CD1c-positive myeloid dendritic cell (primary cell): Measurements from ENCODE around the gene IPO8.
A peak's percentile ranks its signal among the peaks of the same experiment; 100 is the strongest.
"Not testable (repeated sequence)": the region's sequence is repeated elsewhere in the genome, so short reads cannot be mapped to it uniquely, and the experiment has no call there.

Experiments used
- DNase-seq: peaks from one replicate; pipeline ENCODE4 v3.0.0-alpha.2; 2016; ENCODE audit errors: extremely low spot score

Gene IPO8

DNA sequence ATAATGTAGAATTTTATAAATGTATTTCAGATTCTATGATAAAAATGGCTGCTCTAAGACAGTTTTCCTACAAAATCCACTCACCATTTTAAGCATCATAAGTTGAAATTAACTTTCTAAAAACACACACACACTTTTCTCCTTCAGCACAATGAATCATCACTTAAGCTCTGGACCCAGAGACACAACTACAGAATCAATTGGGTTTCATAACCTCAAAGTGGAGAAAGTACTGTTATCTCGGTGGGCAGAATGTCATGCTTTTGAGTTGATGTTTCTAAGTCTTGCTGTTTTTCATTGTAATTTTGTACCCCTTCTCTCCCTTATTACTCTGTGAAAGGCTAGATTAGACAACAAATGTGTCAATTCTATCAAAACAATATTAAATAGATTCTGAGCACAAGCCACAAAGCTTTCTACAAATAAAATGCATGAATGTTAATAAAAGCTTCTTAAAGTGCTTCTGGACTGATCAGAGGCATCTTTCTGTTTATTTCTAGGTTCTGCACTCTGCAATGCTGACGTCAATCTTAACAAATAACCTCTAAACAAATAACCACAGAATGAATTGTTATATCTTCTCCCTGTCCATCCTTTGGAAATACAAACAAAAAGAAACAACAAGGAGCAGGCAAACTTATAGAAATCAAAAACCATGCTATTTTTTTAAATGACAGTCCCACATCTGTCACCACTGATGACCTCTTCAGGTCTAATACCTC lies 8.2 kb downstream of the IPO8 start:
- DNase-seq = no peak

DNA sequence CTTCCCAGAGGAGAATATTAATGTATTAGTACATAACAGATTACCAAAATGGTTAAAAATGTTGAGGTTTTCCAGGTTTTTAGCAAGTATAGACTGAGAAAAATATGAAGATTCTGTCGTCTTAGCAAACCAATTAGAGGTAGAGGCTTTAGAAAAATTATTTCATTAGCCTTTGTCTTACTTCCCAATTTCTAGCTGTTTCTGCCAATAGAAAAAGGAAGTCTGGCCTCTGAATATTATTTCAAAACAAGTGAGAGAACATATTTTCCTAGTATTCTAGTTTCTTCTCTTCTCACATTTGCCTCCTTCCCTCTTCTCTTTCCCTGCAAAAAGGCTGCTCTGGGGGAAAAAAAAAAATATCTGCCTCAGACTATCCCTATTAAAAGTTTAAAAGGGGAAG lies 16.4 kb downstream of the IPO8 start:
- peak; percentile 61 for DNase-seq

DNA sequence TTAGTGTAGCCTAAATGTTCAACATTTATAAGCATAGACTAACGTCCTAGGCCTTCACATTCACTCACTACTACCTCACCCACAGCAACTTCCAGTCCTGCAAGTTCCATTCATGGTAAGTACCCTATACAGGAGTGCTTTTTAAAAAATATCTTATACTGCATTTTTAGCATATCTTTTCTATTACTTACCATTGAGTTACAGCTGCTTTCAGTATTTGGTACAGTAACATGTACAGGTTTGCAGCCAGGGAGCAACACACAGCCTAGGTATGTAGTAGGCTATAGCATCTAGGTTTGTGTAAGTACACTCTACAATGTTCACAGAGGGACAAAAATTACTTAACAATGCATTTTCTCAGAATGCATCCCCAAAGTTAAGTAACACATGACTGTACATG lies 17.4 kb downstream of the IPO8 start:
- no peak for DNase-seq

DNA sequence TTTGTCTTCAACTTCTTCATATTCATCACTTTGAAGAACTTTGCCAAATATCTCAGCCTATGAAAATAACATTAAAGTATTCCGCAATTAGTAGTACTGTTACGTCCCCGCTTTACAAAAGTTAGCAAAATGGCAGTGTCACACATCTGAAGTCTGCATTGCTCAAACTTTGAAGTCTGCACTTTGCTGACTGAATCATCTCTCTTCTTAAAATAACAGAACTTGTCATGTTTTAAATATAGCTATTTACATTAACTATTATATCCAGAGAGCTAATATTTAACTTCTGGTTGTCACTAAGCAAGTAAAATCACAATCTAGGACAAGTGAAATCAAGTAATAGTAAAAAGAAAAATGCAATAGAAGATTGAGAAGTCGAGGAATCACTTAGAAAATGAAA lies 34.5 kb downstream of the IPO8 start:
- no peak for DNase-seq

DNA sequence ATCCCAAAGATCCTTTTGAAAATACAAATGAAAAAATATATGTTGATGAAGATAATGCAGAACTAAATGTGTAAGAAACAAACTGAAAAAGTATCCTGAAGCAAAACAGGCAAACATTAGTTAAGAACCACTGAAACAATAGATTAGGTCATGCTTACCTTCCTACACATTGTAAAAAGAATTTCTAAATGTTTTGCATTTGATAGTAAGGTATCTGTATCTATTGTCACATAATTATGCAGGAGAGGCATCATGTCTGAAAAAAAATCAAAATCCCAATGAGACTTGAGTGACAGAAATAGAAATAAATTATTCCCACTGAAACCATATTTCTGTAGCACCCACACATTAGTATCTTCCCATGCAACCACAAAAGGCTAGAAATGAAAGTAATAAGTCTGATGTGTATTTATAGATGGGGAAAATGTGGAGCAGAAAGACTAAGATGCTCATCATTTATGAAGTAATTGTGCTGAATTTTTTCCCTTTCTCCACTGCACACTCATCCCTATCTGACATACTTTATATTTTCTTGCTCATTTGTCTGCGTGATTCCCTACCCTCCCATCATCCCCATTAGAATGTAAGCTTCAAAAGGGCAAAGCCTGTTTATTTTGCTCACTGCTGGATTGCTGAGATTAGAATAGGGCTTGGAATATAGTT lies 43.5 kb downstream of the IPO8 start:
- no peak for DNase-seq

DNA sequence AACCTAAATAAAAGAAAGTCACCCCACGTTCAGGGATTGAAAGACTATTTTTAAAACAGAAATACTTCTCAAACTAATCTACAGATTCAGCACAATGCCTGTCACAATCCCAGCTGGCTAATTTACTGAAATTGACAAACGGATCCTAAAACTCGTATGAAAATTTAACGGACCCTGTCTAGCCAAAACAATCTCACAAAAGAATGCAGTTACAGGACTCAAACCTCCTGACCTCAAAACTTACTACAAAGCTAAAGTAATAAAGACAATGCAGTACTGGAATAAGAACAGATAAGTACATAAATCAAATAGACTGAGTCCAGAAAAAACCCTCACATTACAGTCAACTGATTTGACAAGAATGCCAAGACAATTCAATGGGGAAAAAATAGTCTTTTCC lies 48.8 kb downstream of the IPO8 start:
- no peak for DNase-seq

DNA sequence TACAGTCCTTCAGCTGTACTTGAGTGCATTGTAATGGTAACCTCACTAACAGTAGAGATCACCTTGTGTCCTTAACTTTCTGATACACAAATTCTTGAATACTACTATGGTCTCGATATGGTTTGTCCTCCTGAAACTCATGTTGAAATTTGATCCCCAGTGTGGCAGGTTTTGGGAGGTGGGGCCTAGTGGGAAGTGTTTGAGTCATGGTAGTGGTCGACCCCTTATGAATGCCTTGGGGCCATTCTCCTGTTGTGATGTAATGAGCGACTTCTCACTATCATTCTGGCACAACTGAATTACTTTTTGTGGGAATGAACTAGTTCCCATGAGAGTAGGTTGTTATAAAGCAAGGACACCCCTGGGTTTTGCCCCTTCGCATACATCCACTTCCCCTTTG lies 52.3 kb downstream of the IPO8 start:
- DNase-seq = no peak

DNA sequence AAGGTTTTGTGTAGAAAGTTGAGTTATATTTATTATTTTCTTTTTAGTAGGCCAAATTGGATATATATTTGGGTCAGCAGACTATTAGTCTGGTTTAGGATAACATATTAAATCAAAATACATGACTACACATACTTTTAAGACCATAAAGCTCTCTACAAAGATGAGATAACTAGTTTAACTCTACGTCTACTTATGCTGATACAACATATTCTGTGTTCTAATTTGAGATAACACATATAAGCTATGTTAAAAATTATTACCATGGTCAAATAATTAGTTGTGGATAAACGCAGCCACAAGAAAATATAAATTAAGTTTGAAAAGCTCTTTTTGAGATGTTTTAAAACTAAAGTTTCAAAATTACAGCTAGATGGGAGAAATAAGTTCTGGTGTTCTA lies 55.3 kb downstream of the IPO8 start:
- DNase-seq = no peak

DNA sequence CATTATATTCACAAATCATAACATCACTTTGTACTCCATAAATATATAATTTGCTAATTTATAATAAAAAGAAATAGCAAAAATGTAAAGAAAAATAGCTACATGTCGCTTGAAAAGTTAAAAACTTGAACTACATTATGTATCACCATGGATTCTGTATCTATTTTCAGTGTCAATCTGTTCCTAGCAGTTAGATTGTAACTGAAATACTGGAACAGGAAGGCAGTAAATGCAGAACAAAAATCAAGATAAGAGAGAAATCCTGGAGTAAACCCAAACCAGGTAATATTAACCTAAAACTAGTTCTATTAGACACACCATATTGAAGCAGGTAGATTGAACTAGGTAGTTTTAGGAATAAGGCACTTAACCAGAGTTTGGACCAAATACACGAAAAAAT lies 60.3 kb downstream of the IPO8 start:
- no peak for DNase-seq

DNA sequence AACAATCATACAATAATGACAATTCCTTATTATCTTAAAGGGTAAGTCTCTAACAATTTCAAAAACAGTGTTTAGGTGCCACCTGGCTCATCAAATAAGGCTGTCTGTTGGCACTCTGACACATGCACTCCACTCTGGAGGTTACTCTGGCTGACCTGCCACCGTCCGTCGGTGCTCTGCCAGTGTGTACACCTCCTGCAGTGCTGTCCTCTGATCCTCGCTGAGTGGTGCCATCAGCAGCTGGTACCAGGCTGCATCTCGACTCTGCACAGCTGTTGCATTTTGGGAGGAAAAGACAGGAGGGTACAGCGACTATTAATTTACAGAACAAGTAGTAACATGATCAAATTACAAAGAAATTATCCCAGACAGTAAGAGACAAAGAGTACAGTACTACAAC lies 63.9 kb downstream of the IPO8 start:
- no peak for DNase-seq

DNA sequence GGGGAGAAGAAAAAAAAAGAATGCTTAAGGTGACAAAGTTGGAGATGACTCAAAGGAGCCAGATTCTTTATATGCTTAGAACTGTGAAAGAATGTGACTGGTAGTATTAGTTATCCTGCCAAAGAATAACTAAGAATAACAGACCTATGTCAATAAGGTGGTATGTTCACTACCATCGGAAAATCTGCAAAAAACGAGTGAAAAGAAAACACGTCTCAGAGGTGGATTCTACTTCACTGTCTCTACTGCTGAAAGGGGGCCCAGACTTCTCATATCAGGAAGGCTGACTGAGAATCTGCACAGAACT lies 64.7 kb downstream of the IPO8 start:
- no peak for DNase-seq

DNA sequence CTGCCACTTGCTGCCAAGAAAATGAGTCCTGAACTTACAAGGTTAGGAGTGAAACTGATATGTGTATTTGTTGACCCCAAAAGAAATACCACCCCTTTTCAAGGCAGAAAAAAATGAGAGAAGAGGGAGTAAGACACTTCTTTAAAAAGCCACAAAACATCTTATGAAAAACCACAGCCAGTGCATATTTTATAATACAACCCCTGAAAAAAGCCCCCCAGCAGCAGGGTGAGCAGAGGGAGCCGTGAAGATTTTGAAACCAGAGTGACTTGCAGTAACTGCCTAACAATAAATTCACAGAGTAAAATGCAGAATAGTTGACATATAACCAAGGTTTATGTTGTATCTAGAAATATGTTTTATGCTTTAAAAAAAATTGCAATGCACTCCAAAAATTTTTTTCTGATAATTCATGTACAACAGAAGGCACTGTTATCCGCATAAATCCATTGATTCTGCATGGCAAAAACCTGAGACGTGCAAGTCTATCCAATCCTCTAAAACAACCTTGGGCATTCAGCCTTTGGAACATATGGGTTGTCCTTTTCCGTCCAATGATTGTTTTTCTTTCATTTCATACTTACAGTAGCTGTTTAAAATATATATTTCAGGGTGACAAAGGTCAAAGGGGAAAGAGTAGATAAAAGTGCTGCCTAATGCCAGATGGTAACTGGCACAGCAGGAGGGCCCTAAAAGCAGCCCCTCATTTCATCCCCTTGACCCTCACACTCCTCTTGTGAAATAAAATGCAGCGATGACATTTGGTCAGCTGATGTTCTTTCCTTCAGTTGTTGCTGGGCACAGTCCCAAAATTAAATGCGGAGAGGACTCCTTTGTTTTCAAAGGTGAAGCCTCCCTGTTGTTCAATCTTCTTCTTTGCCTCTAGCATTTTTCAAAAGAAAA lies 65.3 kb downstream of the IPO8 start:
- DNase-seq = no peak

DNA sequence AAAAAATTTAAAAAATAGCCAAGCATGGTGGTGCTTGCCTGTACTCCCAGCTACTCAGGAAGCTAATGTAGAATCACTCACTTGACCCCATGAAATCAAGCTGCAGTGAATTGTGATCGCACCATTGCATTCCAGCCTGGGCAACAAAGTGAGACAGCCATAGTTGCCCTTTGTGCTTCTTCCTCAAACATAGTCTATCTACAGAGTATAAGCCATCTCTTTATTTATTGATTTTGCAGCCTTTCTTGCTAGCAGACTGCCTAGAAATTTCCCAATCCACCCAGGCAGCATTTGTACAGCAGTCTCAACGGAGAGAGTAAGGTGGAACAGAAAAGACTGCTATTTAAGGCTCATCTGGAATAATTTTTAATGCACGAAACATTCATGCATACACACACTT lies 68.8 kb downstream of the IPO8 start:
- DNase-seq = no peak

DNA sequence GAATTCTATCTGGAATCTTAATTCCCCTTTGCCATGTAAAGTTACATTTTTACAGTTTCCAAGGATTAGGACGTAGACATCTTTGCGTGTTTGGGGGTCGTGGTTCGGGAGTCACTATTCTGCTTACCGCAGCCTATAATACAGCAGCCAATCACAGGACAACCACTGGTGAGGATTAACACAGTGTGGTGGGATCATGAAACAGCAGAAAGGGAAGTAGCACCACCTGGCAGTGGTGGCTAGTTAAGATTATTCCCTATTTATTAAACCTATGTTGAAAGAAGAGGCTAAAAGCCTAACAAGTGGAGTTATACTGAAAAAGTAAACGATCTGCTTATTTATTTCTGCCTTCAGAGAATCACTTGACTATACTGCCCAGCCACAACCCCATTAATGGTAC lies 71.7 kb downstream of the IPO8 start:
- DNase-seq = no peak

DNA sequence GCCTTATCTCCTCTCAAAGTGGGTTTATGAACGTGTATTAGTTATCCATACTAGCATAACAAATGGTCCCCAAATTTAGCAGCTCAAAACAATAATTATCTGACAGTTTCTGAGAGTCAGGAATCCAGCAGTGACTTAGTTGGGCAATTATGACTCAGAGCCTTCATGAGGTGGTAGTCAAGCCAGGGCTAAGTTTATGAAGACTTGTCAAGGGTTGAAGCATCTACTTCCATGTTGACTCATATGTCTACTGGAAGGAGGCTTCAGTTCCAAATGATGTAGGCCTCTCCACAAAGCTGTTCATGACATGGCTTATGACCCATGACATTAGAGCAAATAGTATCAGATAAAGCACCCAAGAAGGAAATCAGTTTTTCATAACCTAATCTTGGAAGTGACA lies 73.2 kb downstream of the IPO8 start:
- no peak for DNase-seq

DNA sequence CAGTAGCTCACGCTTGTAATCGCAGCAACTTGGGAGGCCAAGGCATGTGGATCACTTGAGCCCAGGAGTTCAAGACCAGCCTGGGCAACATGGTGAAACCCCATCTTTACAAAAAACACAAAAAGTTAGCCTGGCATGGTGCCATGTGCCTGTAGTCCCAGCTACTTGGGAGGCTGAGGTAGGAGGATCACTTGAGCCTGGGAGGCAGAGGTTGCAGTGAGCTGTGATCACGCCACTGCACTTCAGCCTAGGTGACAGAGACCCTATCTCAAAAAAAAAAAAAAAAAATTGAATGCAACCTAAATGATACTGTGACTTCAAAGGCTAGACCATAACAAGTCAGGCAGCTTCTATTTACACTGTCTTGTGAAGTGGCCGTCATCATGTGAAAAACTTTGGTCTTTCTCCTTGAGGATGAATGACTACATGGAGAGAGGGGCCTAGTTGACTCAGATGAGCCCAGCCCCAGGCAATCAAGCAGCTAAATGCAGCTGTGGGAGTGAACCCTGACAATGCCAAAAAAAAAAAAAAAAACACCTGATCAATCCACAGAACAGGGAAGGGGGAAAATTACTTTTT lies 73.9 kb downstream of the IPO8 start:
- DNase-seq = not testable (repeated sequence)

DNA sequence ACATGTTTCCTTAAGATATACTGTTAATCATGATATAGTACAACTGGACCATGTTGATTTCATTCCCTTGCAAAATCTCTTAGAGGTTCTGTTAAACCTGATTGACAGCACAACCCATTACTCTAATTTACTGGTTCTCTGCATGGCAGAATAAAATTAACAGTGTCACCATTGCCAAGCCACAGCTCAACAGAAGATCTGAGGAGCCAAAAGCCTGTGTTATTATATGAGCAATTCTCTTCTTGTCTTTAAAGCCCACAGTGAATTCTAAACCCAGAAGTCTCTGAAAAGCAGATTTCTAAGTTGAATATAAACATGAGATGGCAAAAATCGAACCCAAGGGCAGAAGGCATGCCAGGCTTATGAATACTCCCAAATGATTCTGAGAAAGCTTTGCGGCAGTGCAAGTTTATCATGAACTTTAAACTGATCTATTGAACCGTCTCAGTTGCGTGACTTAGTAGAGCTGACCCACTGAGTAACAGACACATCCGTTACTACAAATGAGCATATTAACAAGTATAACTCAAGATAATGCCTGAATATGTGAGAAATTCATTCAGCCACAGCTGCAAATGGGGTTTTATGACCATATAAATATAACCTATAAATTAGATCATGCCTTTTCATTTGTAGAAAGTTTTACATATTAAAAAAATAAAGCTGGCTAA lies 78.2 kb downstream of the IPO8 start:
- DNase-seq = no peak

DNA sequence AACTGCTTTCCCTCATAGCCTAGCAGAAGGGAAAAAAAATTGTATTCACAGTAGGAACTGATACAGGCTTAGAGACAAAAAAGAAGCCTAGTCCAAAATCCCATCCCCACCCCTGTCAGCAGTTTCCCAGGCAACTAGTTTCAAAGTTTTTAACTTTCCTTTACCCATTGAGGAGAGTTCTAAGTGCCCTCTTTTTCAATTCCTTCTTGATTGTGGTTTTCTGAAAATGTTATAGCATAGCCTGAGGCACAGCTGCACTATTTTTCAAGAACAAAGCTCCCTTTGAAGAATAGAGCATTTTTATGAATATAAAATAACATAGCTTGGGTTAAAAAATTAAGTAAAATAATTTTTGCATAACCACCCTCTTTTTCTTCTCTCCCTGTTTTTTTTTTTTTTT lies 81.6 kb downstream of the IPO8 start:
- no peak for DNase-seq

DNA sequence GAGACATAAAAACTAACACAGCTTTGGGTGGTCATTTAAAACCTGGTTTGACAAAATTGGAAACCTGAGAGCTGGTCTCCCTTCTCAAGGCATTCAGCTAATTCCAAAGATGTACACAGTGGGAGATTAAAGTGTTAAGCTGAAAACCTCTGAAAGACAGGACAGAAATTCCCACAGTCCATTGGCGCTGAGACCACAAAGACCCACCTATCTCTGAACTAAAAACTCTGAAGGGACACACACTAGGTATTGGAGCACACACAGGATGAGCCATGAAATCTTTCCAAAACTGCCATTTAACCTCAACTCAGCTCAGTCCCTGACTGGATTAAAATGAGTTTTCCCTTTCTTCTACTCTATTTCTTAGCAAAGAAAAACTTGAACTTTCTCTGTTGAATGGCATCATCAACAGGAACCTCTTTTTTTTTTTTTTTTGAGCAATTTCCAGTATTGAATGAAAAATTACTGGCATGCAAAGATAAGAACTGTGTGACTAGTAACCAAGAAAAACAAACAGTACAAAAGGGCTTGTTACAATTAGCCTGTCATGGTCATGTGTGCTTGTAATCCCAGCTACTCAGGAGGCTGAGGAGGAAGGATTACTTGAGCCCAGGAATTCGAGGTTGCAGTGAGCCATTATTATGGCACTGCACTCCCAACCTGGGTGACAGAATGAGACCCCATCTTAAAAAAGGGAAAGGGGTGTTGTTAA lies 82.4 kb downstream of the IPO8 start:
- no peak for DNase-seq

DNA sequence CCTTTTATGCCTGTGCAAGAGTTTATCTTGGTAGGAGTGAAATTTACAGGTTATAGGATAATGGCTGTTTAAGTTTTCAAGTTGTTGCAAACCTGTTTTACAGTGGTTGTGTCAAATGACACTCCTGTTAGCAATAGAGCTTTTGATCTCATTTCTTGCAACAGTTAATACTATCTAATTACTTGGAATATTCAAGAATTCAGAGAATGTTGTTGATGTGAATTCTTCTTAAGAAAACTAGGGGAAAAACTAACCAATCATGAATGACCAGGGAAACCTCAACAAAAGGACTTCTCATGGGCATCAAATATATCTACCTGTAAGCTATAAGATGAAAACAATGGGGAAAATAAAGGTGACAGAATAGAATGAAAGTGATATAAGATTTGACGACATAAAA lies 85.0 kb downstream of the IPO8 start:
- no peak for DNase-seq

DNA sequence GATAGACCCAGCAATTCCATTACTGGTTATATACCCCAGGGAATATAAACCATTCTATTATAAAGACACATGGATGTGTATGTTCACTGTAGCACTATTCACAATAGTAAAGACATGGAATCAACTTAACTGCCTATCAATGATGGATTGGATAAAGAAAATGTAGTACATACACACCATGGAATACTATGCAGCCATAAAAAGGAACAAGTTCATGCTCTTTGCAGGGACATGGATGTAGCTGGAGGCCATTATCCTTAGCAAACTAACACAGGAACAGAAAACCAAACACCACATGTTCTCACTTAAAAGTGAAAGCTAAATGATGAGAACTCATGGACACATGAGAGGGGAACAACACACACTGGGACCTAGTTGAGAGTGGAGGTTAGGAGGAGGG lies 85.8 kb downstream of the IPO8 start:
- DNase-seq = not testable (repeated sequence)
